GM19099 (cell line): ENCODE measurements around the gene P2RX4.

Source experiments
- POLR2A ChIP-seq: IDR thresholded peaks from 3 replicates; pipeline ENCODE4 v1.6.1; 2011; ENCODE audit warnings: low read depth; ENCODE audit not compliant: insufficient read length; ENCODE audit errors: extremely low read depth

Gene P2RX4

DNA sequence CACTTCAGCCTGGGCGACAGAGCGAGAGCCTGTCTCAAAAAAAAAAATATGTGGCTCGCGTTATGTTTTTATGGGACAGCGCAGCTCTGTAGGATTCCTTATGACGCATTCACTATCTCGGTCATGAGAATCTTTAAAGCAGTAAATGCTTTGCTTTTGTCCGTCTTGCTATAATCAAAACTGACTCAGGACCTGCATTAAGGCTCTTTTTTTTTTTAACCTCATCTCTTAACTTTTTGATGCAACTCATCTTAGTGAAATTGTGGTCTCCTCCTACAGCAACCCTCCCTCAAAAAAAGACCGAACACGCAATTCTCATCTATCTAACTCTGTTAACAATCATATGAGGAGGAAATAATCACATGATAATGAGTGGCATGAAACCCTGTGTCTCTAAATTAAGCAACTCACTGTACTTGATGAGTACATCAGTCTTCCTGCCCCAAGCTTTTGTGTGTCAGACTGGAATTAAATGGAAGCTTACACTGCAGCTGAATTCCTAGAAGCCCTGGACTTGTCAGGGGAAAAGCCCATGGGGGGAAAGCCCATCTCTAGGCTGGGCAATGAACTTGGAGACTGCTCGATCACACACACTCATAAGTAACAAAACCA is 4.3 kb downstream of the P2RX4 start:
- TF ChIP-seq POLR2A, result no peak

DNA sequence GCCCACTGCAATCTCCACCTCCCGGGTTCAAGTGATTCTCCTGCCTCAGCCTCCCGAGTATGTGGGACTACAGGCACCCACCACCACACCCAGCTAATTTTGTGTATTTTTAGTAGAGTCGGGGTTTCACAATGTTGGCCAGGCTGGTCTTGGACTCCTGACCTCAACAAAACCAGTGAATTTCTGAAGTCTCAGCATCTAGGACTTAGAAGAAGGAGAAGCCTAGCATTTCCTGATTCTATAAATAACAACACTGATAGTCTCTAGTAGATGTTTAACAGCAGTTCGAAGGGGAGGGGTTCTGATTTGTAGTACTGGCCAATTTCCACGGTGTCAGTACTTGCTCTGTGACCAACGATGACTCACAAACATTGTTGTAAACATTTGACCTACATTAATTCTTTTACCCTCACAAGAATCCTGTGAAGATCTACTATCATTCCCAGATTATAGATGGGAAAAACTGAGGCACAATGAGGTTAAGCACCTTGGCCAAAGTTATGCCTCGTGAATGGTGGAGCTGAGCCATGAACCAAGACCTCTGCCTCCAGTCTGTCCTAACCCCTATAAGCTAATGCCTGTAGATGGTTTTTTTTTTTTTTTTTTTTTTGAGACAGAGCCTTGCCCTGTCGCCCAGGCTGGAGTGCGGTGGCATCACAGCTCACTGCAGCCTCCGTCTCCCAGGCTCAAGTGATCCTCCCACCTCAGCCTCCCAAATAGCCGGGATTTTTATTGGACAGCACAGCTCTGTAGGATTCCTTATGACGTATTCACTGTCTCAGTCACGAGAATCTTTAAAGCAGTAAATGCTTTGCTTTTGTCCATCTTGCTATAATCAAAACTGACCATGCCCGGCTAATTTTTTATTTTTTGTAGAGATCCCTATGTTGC is 5.2 kb downstream of the P2RX4 start:
- no peak for TF ChIP-seq POLR2A

DNA sequence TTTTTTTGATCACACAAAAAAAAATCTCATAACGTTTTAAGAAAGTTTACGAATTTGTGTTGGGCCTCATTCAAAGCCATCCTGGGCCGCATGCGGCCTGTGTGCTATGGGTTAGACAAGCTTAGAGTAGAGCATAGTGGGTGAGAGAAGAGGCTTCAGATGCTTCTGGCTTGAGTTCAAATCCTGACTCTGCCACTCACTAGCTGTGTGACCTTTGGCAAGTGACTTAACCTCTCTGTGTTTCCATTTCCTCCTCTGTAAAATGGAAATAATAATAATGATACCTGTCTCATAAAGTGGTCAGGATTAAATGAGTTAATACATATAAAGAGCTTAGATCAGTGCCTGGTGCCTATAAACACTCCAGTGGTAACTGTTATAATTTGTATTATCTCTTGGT is 6.2 kb downstream of the P2RX4 start:
- TF ChIP-seq POLR2A, result no peak

DNA sequence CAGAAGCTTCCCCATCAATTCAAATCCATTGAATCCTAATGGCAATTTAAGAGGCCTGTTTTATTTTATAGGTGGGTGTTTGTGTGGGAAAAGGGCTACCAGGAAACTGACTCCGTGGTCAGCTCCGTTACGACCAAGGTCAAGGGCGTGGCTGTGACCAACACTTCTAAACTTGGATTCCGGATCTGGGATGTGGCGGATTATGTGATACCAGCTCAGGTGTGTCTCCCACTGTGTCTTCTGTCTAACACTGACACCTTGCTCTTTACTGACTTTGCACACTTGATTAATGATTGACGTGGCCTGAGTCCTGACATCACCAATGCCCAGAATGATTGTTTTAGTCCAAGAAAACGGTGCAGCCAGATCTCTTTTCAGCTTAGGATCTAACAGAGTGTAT is 7.1 kb downstream of the P2RX4 start:
- TF ChIP-seq POLR2A, result no peak

- no peak for TF ChIP-seq POLR2A
These were observed 7.8 kb downstream of the P2RX4 start for GRCh38 chr12:121217761-121218160.

DNA sequence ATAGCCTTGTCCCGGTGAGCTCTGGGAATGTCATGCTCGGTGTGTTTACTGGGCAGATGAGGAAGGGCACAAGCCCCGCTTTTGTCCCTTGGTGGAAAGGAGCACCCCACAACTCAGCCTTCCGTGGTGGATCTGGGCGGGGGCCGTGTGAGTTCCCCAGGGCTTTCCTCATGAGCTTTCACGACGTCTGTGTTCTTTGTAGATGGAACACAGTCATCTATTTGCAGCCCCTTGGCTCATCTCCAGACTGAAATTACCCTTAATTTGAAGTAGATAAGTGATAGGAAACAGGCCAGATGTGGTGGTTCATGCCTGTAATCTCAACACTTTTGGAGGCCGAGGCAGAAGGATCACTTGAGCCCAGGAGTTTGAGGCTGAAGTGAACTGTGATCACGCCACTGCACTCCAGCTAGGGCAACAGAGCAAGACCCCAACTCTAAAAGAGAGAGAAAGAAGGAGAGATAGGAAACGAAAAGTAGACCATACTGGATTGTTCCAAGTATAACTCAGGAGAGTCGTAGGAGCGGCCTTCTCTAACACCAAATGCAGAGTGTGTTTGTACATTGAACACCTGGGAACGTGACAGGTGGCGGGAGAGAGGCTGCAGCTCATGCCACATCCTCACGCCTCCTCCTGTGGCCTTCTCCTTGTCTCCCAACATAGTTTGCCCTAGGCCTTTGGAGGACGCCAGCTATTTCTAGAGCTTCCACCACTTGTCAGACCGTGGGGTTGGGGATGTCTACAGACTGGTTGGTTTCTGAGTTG is 8.8 kb downstream of the P2RX4 start:
- no peak for TF ChIP-seq POLR2A

DNA sequence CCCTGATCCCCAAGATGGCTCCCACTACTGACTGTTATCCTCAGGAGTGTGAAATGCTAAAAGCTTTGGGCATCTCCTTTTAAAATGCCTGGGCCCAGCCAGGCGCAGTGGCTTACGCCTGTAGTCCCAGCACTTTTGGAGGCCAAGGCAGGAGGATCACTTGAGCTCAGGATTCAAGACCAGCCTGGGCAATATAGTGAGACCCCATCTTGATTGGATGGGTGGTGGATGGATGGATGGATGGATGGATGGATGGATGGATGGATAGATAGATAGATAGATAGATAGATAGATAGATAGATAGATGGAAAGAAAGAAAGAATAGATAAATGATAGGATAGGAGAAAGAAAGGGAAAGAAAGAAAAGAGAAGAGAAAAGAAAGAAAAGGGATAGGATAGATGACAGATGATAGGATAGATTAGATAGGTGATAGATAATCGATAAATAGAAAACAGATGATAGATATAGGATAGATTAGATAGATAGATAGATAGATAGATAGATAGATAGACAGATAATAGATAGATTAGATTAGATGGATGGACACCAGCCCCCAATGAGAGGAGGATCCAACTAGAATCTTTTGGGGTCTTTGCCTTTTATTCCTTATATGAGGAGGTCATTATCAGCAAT is 9.5 kb downstream of the P2RX4 start:
- TF ChIP-seq POLR2A, result no peak

- no peak for TF ChIP-seq POLR2A
These were observed 12.9 kb downstream of the P2RX4 start for GRCh38 chr12:121222847-121223246.

- no peak for TF ChIP-seq POLR2A
These were observed 13.7 kb downstream of the P2RX4 start for GRCh38 chr12:121223292-121224285.

DNA sequence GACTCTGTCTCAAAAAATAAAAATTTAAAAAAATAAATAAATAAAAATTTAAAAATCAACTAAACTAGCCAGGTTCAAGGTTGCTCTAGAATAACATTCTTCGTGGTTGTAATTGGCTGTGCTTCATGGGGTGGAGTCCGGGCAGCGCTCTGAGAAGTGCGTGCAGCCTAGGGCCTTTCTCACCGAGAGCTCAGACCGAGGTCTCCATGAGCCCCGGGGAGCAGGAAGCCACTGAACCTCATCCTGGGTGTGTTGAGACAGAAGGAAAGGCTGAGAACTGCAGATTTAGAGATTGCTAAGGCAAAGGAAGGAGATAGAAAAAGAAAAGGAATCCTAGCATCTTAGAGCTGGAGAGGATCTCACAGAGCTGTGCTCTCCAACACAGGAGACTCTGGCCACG is 14.7 kb downstream of the P2RX4 start:
- no peak for TF ChIP-seq POLR2A

GRCh38 chr12:121226399-121226798 is 16.5 kb downstream of the P2RX4 start:
- TF ChIP-seq POLR2A, result no peak

GRCh38 chr12:121227294-121227693 is 17.4 kb downstream of the P2RX4 start:
- peak; percentile 37 for TF ChIP-seq POLR2A

DNA sequence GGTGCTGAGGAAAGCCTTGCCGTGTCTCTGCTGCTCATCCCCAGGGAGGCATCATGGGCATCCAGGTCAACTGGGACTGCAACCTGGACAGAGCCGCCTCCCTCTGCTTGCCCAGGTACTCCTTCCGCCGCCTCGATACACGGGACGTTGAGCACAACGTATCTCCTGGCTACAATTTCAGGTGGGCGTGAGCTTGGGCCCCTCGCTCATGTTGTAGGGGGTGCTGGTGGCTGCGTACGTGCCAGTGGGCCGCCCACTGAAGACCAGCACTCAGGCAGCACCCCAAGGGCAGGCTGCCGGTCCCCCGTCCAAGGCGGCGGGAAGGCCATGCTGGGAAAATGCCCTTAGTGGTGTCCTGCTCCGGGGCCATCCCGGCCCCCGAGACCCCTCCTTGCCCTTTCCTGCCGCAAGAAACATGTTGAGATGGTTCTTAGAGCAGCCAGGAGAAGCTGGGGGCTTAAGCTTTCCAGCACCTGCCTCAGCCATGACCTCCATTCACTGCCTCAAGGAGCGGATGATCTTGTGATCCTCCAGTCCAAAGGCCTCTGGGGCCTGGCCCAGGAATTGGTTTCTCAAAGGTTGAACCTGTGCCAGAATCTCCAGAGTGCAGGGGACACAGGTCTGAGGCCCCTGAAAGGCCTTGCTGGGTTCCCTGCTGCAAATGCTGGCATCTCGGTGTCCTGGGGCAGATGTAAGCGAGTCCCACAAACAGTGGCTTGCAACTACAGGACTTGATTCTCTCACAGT is 19.2 kb downstream of the P2RX4 start:
- TF ChIP-seq POLR2A, result no peak

- TF ChIP-seq POLR2A, result no peak
These were observed 20.6 kb downstream of the P2RX4 start for GRCh38 chr12:121230538-121230907.

DNA sequence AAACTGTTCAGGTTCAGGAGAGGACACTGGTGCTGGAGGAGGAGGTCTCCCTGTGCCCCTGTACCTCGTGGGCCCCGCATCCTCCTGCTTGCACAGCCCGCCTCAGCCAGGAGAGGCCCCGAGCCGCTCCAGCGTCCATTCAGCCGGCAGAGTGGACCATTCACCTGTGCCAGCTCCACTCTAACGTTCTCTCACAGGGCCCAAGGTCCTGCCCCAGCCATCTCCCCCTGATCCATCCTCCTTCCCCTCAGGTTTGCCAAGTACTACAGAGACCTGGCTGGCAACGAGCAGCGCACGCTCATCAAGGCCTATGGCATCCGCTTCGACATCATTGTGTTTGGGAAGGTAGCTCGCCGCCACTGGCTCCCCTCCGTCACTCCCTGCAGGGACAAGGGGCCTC is 22.2 kb downstream of the P2RX4 start:
- TF ChIP-seq POLR2A, result no peak
